ENCODE measurements around the gene FMN1.
"Not testable (repeated sequence)": the region's sequence is repeated elsewhere in the genome, so short reads cannot be mapped to it uniquely, and the experiment has no call there.

Gene FMN1

DNA sequence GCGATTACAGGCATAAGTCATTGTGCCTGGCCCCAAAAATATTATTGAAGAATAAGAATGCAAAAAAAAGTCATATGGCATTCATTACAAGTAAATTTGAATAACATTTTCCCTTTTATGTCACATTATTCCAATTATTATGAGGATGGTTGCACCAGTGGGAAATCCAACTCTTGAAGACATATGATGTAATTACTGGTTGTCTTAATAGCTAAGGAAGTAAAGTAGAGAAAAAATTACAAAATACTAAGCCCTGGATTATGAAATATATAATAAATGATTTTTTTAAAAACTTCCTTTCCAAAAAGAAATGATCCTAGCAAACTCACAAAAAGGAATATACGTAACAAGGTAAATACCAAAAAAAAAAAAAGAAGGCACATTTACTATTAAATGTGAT lies 98.9 kb downstream of the FMN1 start:
- DNase-seq (ENCODE audit: low read depth in 2 of 2, low spot score in 1 of 2) = no peak

DNA sequence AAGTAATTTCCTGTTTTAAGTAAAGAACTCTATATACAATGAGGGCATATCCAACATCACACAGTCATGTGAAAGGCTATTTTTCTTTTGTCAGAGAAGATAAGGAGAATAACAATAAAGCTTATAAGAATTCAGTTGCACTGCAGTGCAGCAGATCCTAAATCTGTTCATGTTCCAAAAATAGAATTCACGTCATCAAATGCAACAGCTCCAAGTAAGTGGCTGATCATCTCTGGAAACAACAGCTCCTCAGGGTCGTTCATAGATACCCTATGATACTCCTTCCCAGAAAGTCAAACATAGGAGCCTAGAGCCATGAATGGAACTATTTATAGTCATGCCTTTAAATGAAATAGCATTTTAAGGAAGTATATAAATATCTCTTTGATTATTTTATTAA lies 100.2 kb downstream of the FMN1 start:
- DNase-seq (ENCODE audit: low read depth in 2 of 2, low spot score in 1 of 2) = no peak

DNA sequence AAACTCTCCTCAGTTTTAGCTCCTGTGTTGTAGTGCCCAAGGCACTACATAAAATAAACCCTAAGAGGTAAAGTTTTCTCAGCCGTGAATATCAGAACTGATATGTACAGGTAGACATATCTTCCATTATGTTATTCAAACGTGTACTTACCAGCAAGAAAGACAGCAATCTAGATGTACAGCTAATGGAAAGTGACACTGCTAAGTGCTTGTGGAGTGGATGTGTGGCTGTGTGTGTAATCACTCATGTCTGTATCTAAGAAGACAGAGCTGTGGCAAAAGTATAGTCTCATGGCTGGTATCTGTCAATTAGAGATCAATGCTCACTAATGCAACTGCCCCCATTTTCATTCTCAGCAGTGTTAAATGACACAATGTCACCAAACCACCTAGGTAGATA lies 101.3 kb downstream of the FMN1 start:
- DNase-seq (ENCODE audit: low read depth in 2 of 2, low spot score in 1 of 2) = no peak

- DNase-seq (ENCODE audit: low read depth in 2 of 2, low spot score in 1 of 2) = no peak
Observed at GRCh38 chr15:33091983-33092693, 102.4 kb downstream of the FMN1 start.

DNA sequence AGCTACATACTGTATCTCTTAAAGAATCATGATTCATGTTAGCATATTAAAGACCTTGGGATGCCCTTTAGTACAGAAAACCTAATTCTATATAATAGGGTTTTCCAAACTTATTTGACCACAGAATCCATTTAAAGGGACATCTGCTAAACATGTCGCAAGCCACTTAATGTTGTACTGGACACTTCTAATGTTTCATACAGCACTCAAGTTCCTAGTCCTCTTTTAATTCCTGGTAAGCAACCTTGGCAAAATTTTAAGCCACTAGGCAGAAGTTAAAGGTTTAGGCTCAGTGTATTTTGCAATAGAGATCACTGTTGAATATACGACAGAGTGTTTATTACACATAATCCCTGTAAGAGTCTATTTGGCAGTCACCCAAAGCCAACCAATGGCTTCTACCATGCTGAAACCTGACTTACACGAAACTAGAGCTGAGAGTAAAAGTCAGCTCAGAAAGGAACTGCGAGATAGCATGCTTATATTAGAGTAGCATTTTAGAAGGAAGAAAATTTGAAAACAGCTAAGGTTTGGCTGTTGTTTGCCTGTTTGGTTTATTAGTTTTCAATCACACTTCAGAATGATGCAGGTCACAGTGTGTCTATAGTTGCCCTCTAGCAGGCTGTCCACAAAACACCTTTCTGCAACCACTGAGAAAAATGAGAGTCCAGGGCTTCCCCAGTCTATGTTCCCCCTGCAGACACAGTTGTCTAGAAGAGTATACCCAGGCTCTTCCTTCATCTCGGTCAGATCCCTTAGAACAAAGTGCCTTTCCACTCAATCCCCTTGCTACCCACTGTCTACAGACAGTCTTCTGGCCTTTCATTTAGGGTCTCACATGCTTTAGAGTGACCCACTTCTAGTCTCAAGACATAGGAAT lies 104.4 kb downstream of the FMN1 start:
- no peak for DNase-seq (ENCODE audit: low read depth in 2 of 2, low spot score in 1 of 2)

GRCh38 chr15:33089165-33089877 lies 105.2 kb downstream of the FMN1 start:
- no peak for DNase-seq (ENCODE audit: low read depth in 2 of 2, low spot score in 1 of 2)

DNA sequence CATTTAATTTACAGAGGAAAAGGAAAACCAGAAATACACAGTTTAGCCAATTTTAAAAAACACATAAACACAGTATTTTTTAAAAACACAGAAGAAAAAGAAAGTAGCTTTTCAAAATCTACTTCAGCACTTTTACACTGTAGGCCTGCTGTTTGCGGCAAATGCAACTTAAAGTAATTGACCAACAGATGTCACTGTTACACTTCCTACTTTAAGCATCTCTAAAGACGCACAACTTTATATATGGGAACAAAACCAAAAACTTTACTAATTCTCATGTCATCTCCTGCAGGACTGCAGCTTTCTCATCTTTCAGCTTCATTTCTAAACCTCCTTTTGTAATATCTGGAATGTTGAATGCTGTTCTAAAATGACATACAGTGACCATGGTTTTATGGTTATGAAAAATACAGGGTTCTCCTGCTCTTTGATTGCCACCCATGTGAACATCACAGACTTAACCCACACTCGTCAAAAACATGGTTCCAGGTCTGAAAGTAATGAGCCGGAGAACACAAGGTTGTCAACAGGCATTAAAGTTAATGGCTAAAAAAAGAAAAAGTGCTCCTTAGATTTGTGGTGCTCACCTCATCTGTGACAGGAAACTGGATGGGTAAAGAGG lies 107.9 kb downstream of the FMN1 start:
- no peak for DNase-seq (ENCODE audit: low read depth in 2 of 2, low spot score in 1 of 2)

- no peak for DNase-seq (ENCODE audit: low read depth in 2 of 2, low spot score in 1 of 2)
Observed at GRCh38 chr15:33084661-33085060, 109.9 kb downstream of the FMN1 start.

DNA sequence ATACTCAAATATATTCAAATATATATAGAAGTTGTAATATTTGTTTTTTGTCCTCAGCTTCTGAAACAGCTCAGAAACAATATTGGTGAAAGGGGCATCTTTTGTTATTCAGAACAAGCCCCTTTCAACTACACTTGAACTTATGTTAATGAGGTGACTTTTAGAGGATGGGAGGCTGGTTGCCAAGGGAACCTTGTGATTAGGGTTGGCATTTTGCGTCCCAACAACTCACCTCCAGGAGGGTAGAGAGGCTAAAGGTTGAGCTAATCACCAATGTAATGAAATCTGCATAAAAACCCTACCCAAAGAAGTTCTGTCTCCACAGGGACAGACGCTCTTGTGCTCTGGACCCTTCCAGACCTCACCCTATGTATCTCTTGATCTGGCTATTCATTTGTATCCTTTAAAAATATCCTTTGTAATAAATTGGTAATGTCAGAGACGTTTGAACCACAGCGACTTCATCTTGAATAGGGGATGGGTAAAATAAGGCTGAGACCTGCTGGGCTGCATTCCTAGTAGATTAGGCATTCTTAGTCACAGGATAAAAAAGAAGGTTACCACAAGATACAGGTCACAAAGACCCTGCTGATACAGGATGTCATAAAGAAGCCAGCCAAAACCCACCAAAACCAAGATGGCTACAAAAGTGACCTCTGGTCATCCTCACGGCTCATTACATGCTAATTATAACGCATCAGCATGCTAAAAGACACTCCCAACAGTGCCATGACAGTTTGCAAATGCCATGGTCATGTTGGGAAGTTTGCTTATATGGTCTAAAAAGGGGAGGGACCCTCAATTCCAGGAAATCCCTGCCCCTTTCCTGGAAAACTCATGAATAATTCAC lies 111.1 kb downstream of the FMN1 start:
- DNase-seq (ENCODE audit: low read depth in 2 of 2, low spot score in 1 of 2) = no peak

DNA sequence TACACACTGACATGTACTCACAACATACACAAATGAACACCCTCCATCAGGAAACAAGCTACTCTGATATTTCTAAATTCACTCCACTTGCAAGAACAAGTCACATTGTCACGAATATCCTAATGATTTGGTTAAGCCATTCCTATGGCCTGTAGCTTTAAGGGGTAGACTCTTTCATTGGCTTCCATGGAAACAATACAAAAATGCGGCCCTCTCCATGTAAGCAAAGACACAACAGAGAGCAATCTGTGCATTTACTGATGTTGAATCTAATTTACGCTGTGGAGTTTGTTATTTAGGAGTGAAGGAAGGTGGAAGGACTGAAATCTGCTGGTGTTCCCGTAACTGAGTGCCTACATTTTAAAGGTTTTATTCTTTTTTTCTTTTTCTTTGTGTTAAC lies 114.5 kb downstream of the FMN1 start:
- no peak for DNase-seq (ENCODE audit: low read depth in 2 of 2, low spot score in 1 of 2)

- DNase-seq (ENCODE audit: low read depth in 2 of 2, low spot score in 1 of 2) = no peak
Observed at GRCh38 chr15:33078607-33079006, 115.9 kb downstream of the FMN1 start.

DNA sequence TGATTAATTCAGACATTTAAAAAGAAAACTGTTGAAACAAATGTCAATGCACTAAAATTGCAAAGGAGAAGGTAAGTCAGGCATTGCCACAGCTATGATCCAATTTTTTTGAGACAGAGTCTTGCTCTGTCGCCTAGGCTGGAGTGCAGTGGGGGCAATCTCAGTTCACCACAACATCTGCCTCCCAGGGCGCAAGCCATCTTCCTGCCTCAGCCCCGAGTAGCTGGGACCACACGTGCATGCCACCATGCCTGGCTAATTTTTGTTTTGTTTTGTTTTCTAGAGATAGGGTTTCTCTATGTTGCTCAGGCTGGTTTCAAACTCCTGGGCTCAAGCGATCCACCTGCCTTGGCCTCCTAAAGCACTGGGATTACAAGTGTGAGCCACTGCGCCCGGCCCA lies 117.6 kb downstream of the FMN1 start:
- DNase-seq (ENCODE audit: low read depth in 2 of 2, low spot score in 1 of 2) = no peak

GRCh38 chr15:33074942-33075341 lies 119.6 kb downstream of the FMN1 start:
- DNase-seq (ENCODE audit: low read depth in 2 of 2, low spot score in 1 of 2) = no peak

DNA sequence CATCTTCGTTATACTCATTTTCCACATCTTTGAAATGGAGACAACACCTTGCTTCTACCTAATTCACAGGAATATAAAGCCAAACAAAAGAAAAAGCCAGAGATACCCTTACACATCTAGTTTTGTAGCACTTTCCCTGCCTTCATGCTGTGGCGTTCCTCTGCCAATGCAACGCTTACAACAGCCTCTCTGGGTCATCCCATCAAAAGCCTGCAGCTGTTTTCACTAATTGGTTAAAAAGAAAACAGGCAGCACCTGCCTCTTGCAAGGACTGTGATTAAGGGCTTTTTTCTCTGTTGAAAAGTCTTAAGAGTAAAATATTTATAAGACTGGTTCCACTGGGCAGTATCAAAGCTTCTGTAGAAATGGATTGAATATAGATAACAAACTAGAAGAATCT lies 120.3 kb downstream of the FMN1 start:
- DNase-seq (ENCODE audit: low read depth in 2 of 2, low spot score in 1 of 2) = no peak

DNA sequence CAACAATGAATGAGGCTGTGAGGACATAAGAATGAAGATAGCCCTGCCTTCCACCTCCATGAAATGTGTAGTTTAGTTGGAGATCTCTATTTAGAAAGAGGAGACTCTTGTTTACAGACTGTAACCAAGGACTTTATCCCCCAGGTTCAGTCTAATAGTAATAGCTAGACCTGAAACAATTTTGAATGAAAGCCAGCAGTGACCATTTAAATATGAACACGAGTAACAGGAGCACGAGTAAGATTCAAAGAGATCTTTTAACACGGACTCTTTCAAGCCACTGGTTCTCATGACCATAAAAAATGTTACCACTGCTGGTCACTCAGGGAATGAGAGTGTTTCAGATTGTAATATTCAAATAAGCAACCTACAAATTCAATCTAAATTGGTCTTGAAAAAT lies 123.1 kb downstream of the FMN1 start:
- DNase-seq (ENCODE audit: low read depth in 2 of 2, low spot score in 1 of 2) = no peak

GRCh38 chr15:33069903-33070302 lies 124.6 kb downstream of the FMN1 start:
- not testable (repeated sequence) for DNase-seq (ENCODE audit: low read depth in 2 of 2, low spot score in 1 of 2)

DNA sequence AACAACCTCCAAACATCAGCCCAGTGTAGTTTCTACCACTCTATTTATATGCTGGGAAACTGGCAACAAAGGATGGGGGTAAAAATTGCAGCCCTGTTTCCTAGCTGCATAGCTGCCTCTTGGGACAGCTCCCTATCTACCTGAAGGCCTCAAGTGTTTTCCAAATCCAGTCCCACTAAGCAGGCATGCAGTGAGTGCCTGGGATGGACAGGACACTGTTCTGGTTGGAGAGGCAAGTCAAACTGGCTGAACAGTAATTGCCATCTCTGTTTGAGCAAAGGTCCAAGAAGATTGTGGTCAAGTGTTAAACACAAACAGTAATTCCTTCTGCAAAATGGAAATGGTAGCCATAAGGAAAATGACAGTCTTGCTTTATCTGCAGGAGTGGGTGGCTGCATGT lies 125.4 kb downstream of the FMN1 start:
- no peak for DNase-seq (ENCODE audit: low read depth in 2 of 2, low spot score in 1 of 2)

- DNase-seq (ENCODE audit: low read depth in 2 of 2, low spot score in 1 of 2) = no peak
Observed at GRCh38 chr15:33068511-33068990, 126.0 kb downstream of the FMN1 start.

GRCh38 chr15:33068007-33068481 lies 126.5 kb downstream of the FMN1 start:
- no peak for DNase-seq (ENCODE audit: low read depth in 2 of 2, low spot score in 1 of 2)

DNA sequence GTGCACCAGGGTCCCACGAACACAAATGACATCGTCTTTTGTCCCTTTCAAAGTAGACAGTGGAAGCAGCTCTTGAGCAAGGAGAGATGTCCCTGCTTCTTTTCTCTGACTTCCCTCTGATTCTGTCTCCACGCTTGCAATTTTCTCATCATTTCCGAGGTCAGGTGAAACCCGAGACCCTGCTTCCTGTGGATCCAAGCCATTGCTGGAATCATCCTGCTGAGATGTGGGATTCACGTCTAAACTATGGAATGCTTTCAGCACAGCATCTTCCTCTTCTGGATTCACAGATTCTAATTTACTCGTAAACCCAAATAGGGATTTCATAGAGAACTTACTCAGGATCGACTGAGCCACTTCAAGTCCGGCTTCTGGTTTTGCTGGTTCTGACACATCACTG lies 127.1 kb downstream of the FMN1 start:
- DNase-seq (ENCODE audit: low read depth in 2 of 2, low spot score in 1 of 2) = no peak
